Right ventricle myocardium inferior (tissue), 1 donor: ENCODE results near the gene HBEGF. TPM values are rescaled to one million over a fixed set of nuclear protein-coding genes. Genes with fewer than 3 reads are reported as not detected.
"Not testable (repeated sequence)": the region's sequence is repeated elsewhere in the genome, so short reads cannot be mapped to it uniquely, and the experiment has no call there.

Experiments
- ATAC-seq: fragments of 200-7000 bp; cut with Tn5 transposase; one replicate; pipeline ENCODE4 v1.9.1; 2020; ENCODE audit warnings: mild to moderate bottlenecking, moderate library complexity
- DNase-seq: peaks from one replicate; pipeline ENCODE4 v3.0.0; 2021; ENCODE audit errors: missing footprints
- intact Hi-C: fragments of 100-400 bp; cut with DNase I; formaldehyde crosslinking; loops from one replicate; pipeline ENCODE4 v1.11.0; 2022
- total RNA-seq: library from RNA; stranded (reverse); fragmentation: NEBNext Ultra II Directional; extraction: Animal tissue kit (Norgen Biotek cat#: 25700); gene quantifications from one replicate; pipeline ENCODE4 v1.2.1, GENCODE V29; 2021
- donor health status: DM: no; HTN: yes; CAD: no; lungs with severe emphysema.

Gene HBEGF
- total RNA-seq, 1 donor from 2014 or later: 20.2 TPM

DNA sequence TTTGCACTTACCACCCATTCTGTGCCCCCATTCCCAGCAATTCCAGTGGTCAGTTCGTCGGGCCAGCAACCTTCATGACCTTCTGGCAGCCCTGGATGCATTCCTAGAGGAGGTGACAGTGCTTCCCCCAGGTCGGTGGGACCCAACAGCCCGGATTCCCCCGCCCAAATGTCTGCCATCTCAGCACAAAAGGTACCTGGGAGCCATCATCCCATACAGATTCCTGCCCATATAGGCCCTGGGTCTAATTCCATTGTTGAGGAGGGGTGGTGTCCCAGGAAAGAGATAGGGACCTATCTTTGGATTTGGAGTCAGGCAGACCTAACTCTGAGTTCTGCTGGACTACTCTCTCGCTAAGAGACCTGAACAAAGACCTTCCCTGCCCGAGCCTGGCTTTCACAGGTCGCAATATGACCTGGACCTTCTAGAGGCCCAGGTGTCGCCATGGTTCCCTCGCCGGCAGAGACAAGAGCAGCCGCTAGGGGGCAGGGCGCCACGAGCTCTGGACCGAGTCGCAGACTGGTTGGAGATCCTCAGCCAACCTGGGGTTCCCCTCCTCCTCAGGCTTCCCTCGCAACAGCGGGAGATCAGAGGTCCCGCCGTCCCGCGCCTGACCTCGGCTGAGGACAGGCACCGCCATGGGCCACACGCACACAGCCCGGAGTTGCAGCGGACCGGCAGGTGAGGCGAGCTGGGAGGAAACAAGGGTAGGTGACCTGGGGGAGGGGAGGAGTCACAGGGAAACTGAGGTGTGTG is 16.6 kb upstream of the HBEGF start:
- intact Hi-C loops: no loop called here
- DNase-seq (peak; percentile 92), ATAC-seq (peak; percentile 57)

DNA sequence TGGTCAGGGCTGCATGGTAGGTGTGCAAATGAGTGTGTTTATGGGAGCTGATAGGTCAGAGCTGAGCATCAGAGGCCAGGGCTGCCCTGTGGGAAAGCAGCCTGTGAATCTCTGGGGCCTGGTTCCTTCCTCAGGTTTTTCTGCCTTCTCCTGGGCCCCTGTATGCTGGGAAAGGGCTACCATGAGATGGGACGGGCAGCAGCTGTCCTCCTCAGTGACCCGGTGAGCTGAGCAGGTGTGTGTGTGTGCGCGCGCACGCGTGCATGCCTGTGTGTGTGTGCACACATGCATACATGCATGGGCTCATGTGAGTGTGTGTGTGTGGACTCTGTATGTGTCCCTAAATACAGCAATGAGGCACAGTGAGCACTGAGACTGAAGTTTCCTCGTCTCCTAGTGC is 15.9 kb upstream of the HBEGF start:
- ATAC-seq (no peak), DNase-seq (no peak)
- intact Hi-C loops: no loop called here

DNA sequence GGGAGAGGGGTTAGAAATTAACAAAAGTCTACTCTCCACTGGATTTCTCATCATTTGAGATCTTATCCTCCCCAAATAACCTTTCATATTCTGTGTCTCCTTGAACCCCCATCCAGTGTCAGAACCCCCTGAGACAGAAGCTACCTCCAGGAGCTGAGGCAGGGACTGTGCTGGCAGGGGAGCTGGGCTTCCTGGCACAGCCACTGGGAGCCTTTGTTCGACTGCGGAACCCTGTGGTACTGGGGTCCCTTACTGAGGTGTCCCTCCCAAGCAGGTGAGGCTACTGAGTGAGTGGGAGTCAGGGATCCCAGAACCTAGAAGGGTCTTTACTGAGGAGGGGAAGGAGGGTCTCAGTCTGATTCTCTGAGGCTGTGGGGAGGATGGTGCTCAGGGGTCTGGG is 15.5 kb upstream of the HBEGF start:
- DNase-seq (no peak), ATAC-seq (no peak)
- intact Hi-C loops: no loop called here

DNA sequence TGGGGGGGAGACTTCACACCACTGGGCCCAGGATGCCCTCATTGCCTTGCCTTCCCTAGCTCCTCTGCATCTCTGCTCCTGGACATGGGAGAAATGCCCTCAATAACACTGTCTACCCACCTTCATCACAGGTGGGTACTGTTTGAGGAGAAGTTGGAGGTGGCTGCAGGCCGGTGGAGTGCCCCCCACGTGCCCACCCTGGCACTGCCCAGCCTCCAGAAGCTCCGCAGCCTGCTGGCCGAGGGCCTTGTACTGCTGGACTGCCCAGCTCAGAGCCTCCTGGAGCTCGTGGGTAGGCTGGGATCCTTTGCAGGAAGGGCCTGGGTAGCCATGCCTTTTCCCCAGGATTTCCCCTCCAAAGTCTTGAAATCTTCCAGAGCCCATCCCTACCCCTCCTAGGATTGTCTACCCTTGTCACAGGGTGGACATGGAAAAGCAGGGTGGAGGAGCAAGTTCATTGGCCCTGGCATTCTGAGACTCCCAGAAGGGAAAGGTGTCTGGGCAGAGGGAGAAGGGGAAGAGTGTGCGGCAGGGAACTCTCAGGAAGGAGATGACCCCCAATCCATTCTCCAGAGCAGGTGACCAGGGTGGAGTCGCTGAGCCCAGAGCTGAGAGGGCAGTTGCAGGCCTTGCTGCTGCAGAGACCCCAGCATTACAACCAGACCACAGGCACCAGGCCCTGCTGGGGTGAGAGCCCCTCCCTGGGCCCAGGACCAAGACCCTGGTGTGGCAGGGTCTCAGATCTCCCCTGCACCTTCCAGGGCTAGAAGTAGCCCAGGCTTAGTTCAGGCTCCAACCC is 14.5 kb upstream of the HBEGF start:
- intact Hi-C loops: no loop called here
- DNase-seq: no peak
- ATAC-seq: no peak

DNA sequence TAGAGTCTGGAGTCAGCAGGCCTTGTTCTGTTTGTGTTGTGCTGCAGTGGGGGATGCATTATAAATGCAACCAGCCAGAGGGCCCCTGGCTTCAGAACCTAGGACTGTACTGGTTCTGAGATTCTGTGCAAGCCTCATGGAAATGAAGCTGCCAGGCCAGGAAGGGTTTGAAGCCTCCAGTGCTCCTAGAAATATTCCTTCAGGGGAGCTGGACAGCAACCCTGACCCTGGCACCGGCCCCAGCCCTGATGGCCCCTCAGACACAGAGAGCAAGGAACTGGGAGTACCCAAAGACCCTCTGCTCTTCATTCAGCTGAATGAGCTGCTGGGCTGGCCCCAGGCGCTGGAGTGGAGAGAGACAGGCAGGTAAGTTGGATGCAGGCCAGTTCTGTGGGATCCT is 13.7 kb upstream of the HBEGF start, which contains the start of gene SLC4A9:
Gene SLC4A9, plus strand, starts transcription at position 94 of the 400 bp plus-strand sequence. Its CDS starts 43 bp downstream, at position 137.
- DNase-seq: no peak
- intact Hi-C loops: no loop called here
- ATAC-seq: no peak

DNA sequence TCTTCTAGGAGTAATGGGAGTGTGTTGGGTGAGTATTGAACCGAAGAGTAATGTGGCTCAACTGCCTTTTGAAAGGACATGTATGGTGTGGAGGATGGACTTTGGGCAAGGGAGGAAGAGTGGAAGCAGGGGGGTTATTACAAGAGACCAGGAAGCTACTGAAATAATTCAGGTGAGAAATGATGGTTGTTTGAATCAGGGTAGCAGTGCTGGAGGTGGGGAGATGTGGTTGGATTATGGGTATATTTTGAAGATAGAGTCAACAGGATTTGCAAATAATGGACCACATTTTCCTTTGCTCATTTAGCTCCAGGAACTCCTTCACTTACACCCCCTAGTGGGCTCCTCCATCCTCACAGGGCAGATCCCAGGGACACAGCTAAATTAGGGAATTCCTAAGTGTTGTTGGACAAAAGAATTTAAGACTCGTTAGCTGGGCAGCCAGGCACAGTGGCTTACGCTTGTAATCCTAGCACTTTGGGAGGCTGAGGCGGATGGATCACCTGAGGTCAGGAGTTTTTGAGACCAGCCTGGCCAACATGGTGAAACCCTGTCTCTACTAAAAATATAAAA is 12.4 kb upstream of the HBEGF start:
- no peak for ATAC-seq
- no peak for DNase-seq
- intact Hi-C loops: no loop called here

DNA sequence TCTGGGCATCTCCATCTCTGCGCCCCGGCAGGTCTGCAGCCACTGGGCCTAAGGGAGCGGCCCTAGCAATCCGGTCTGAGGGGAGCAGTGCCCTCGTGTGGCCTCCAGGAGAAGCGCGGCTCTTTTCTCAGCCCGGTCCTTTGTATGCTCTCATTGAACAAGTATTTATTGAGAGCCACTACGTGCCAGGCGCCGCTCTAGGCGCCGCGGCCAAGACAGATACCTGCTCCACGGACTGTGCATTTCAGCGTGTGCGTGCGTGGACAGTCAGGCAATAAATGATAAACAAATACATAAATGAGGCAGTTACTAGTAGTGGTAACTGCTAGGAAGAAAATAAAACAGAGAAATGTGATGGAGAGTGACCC is 11.3 kb upstream of the HBEGF start:
- intact Hi-C loops: no loop called here
- peak; percentile 93 for ATAC-seq

DNA sequence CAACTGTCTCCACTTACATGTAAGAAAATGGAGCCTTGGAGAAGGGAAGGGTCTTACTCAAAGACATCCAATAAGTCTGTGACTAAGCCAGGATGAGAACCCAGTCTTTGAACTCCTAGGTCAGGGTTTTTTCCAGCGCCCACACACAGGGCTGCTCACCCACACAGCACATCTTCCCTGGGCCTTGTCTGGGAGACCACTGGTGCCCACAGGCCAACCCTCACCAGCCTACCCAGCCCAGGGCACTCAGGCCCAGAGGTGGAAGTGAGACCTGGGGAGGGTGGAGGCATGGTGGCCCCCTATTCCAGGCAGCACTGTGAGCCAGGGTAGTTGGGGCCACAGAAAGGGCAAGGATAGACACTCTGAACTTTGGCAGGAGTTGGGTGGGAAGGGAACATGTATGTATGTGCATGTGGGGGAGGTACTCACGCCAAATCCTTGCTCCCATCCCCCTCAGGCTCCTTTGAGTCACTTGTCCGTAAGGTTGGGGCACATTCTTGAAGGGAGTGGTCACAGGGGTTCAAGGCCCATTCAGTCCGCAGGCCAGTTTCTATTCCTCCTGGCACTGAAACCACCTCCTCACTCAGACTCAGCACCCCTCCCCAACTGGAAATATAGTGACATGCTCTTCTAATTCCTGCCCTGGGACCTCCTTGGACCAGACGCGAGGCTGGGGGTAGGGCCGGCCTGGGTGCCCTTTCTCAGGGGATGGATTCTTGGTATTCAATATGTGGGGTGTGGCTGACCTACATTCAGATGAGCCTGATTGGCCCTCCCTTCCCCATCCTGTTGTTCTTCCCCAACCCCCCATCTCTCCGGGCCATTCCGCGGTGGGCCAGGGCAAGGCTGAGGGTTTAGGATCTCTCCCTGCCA is 10.7 kb upstream of the HBEGF start:
- DNase-seq: no peak
- intact Hi-C loops: no loop called here
- peak; percentile 7 for ATAC-seq

More for the DNA sequence above, 11.3 kb upstream of the HBEGF start:
- DNase-seq: peak; percentile 92

DNA sequence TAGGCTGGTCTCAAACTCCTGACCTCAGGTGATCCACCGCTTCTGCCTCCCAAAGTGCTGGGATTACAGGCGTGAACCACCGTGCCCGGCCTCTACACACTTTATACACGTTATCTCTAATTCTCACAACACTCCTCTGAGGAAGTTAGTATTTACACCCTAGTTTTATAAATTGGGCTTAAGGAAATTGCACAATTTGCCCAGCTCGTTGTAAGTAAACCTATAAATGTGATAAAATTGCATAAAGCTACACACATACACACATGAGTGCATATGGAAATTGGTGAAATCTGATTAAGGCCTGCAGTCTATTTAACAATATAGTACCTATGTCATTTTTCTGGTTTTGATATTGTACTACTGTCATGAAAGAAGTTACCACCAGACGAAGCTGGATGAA is 9.1 kb upstream of the HBEGF start:
- no peak for DNase-seq
- intact Hi-C loops: no loop called here
- no peak for ATAC-seq

DNA sequence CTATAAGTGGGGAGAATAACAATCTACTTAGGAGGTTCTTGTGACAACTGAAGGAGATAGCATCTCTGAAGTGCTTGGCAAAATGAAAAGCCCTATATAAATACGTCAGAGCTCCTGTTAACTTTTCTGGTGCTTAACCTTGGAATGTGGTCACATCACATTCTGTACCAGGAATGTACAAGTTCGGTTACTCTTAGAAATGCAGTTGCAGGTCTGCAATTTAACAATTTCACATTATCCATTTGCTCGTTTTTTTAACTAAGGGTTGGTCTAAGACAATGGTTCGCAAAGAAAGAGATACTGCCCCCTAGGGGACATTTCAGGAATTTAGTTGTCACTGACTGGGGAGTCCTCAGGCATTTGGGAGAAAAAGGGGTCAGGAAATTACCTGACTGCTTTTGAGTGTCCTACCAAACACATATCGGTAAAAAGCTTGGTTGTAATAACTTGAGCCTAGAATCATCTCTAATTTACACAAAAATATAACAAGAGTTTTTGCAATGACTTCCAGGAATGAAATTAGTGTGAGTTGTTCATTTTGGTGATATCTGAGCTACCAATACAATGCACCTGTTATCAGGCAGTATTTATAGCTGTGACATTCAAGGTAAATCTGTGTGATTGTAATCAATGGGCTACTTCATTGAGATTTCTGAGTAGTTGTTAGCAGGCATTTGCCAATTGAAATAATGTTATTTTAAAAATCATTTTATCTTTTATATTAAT is 5.4 kb upstream of the HBEGF start:
- ATAC-seq: peak; percentile 40
- intact Hi-C loops: no loop called here
- DNase-seq: no peak

DNA sequence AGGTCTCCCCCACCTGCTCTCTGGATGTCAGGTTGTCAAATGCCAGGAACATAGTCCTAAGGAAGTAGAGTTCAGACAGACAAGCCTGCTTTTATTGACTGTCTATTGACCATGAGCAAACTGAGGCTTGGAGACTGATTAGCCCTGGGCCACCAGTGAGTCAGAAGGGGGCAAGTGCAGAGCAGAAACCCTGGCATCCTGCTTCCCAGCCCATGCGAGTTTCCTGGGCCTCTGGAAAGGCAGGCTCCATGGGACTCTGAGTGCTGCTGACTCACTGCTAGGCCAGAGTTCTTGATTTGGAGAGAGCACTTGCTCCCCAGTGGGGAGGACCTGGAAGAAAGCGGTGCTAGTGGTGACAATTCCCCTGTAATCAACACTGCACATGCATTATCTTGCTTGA is 2.8 kb upstream of the HBEGF start:
- intact Hi-C loops: loop anchor here (5.0 kb wide), 3 partner anchors 47 to 172 kb away; partner anchors contain the start of genes CYSTM1 and PFDN1
- DNase-seq (no peak), ATAC-seq (no peak)

DNA sequence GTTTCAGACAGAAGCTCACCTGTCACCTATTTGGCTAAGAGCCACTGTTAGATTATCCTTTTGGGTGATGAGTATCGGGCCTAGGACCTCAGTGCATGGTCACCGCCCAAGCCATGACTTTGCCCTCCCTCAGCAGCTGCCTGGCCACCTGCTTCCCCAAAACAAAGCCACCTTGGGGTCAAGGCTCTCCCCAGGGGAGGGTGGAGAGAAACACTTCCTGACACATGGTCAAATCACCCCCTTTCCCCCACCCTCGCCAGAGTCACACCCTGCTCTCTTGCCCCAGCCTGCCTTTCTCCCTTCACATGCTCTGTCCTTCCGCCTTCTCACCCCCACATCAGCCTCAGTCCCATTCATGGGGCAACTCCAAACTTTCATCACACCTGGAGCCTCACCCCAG is 1.7 kb upstream of the HBEGF start:
- DNase-seq (no peak), ATAC-seq (no peak)
- intact Hi-C loops: loop anchor here (5.0 kb wide), 3 partner anchors 46 to 171 kb away; partner anchors contain the start of genes CYSTM1 and PFDN1

DNA sequence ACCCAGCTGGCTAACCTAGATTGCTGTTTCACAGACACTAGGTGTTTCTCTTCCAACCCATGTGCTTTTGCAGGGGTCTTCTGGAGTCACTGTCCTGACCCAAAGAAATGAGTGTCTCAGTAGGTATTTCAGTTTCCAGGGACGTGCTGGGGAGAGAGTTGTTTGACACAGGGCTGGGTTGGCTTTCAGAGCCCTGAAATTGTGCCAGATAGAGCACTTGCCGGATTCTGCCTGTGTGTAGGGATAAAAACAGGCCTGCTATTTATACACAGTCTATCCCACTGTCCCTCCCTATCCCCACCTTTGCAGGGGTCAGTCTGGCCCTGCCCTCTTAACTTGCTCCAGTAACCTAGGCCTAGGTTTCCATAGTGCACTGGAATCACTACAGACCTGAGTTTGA is 957 bp upstream of the HBEGF start:
- intact Hi-C loops: loop anchor here (5.0 kb wide), 3 partner anchors 45 to 170 kb away; partner anchors contain the start of genes CYSTM1 and PFDN1
- peak; percentile 32 for ATAC-seq

DNA sequence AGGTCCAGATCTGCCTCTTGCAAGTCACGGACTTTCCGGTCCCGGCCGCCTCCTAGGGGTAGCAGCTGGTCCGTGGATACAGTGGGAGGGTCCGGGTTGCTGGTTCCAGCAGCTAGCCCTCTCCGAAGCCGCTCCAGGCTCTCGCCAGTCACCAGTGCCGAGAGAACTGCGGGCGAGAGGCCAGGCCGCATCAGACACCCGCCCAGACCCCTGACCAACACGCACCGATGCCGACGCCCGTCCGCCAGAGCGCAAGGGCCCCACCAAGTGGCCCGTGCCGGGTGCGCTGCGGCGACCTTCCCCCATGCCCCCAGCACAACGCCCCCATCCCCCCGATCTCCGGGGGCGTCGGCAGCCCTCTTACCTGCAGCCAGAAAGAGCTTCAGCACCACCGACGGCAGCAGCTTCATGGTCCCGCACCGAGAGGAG is 470 bp downstream of the HBEGF start:
- DNase-seq (peak; percentile 87), ATAC-seq (peak; percentile 57)
- intact Hi-C loops: loop anchor here (1.0 to 5.0 kb wide), 4 partner anchors 44 to 169 kb away; partner anchors contain the start of genes CYSTM1 and PFDN1

More for the DNA sequence above, 957 bp upstream of the HBEGF start:
- no peak for DNase-seq

DNA sequence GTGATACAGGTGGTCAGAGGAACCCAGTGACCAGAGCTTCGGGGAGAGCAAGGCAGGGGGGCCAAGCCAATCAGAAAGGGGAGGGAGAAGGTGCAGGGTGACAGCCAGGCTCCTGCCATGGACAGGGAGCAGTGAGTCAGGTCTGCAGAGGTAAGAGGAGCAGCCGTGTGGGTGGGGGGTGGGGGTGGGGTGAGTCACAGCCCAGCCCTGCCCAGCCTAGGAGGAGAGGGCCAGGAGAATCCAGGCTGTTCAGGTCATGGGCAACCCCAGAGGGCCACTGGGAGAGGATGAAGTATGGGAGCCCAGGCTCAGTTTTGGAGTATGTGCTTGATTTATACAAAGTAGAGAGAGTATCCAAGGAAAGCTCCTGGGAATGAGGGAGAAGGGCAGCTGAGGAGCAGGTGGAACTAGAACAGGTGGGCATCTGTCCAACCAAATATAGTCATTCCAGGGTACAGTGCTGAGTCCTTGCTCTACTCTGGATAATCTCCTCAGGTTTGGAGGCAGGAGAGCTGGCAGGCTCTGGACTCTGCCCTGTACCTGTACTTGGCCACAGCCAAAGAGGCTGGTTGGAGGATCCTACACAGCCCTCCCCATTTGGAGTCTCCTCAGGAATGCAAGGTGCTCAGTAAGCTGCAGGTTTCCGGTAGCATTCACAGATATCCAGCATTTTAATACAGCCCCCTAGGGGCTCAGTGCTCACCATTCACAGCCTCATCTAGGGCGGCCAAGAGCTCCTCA is 1.6 kb downstream of the HBEGF start:
- no peak for ATAC-seq
- intact Hi-C loops: loop anchor here (5.0 kb wide), 3 partner anchors 43 to 168 kb away; partner anchors contain the start of genes CYSTM1 and PFDN1
- DNase-seq: no peak

DNA sequence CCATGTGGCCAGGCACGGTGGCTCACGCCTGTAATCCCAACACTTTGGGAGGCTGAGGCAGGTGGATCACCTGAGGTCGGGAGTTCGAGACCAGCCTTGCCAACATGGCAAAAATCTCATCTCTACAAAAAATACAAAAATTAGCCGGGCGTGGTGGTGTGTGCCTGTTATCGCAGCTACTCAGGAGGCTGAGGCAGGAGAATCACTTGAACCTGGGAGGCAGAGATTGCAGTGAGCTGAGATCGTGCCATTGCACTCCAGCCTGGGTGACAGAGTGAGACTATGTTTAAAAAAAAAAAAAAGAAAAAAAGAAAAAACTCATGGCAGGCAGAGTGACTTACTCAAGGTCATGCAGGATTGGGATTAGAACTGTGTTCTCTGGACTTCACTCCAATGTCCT is 2.6 kb downstream of the HBEGF start:
- not testable (repeated sequence) for DNase-seq

DNA sequence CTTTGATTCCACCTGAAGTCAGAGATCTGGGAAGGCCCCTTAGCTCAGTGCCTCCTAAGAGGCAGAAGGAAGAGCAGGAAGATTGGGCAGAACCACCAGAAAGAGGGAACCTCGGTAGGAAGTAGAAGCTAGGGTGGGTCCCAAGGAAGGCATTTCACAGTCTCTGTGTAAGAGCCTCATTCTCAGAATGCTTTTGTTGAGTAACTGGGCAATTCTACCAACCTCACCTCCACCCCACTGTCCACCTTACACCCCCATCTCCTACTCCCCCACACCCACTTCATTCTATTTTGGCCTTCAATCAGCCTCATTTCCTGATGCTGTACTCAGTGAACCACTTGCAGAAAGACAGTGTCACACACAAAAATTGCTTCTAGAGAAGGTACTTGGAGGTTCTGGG is 3.5 kb downstream of the HBEGF start:
- no peak for ATAC-seq
- no peak for DNase-seq
- intact Hi-C loops: no loop called here

More for the DNA sequence above, 2.6 kb downstream of the HBEGF start:
- intact Hi-C loops, ATAC-seq: not testable (repeated sequence)
